Measurements from ENCODE around the gene UBN2.

Gene UBN2

GRCh38 chr7:139355320-139355719, 124.3 kb downstream of the UBN2 start:
- DNase-seq (ENCODE audit: low spot score), result no peak
